GM19351 (cell line): ENCODE data around the gene RGL1.

Source experiments
- ATAC-seq: cut with Tn5 transposase; IDR thresholded peaks from one replicate; pipeline ENCODE4 v1.9.1; 2021; ENCODE audit warnings: mild to moderate bottlenecking, moderate library complexity; ENCODE audit not compliant: unreplicated experiment

The RGL1 gene

GRCh38 chr1:183945428-183946319 is 140.8 kb downstream of the RGL1 start:
- ATAC-seq, result no peak

GRCh38 chr1:183946320-183946613 is 141.3 kb downstream of the RGL1 start:
- no peak for ATAC-seq

- ATAC-seq, result no peak
Measured at GRCh38 chr1:183947988-183948387, 143.1 kb downstream of the RGL1 start.

- ATAC-seq, result no peak
Measured at GRCh38 chr1:183952101-183952500, 147.2 kb downstream of the RGL1 start.

GRCh38 chr1:183953031-183953430 is 148.1 kb downstream of the RGL1 start:
- no peak for ATAC-seq

- ATAC-seq, result no peak
Measured at GRCh38 chr1:183954496-183954895, 149.6 kb downstream of the RGL1 start.

GRCh38 chr1:183956559-183957188 is 151.8 kb downstream of the RGL1 start:
- ATAC-seq, result peak; percentile 99

GRCh38 chr1:183957216-183957830 is 152.4 kb downstream of the RGL1 start:
- ATAC-seq, result no peak

GRCh38 chr1:183958958-183959357 is 154.0 kb downstream of the RGL1 start:
- no peak for ATAC-seq

GRCh38 chr1:183961132-183961531 is 156.2 kb downstream of the RGL1 start:
- no peak for ATAC-seq

GRCh38 chr1:183962903-183963302 is 158.0 kb downstream of the RGL1 start:
- no peak for ATAC-seq

- ATAC-seq, result no peak
Measured at GRCh38 chr1:183965726-183966125, 160.8 kb downstream of the RGL1 start.

GRCh38 chr1:183966487-183966886 is 161.6 kb downstream of the RGL1 start:
- ATAC-seq, result no peak

GRCh38 chr1:183967914-183968313 is 163.0 kb downstream of the RGL1 start:
- no peak for ATAC-seq

GRCh38 chr1:183968386-183968785 is 163.5 kb downstream of the RGL1 start:
- no peak for ATAC-seq

- ATAC-seq, result no peak
Measured at GRCh38 chr1:183970516-183971300, 165.8 kb downstream of the RGL1 start.

- ATAC-seq, result no peak
Measured at GRCh38 chr1:183975651-183976050, 170.7 kb downstream of the RGL1 start.

- no peak for ATAC-seq
Measured at GRCh38 chr1:183977717-183978116, 172.8 kb downstream of the RGL1 start.
